ENCODE data around the gene JCAD.

Gene JCAD

DNA sequence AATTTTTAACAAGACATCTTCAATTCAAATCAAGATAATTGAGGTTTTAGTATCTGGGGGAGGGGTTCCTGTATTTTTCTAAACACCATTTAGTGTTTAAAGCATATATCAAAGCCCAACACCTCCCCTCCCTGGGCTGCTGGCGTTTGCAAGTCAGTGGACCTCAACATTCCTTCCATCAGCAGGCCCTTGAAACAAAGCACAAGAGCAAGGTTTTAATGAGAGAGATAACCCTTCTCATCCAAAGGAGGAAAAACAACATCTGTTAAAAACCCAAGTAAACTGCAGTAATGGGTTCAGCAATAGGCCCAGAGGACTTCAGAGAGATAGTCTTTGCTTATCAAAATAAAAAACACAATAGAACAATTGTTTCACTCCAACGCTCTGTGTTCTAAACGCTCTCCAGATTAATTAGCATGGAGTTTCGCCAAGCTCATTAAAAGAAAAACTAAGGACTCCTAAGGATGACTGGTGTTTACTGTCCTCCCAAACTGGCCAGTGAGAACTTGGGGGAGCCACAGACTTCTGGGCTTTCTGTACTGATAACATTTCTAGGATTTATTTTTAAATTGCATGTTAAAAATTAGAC lies 2.5 kb downstream of the JCAD start:
- H3K4me3 ChIP-seq (ENCODE audit: control insufficient read depth, low read depth, low read length), result no peak overlapping the region
- TF ChIP-seq, protein P1, sequence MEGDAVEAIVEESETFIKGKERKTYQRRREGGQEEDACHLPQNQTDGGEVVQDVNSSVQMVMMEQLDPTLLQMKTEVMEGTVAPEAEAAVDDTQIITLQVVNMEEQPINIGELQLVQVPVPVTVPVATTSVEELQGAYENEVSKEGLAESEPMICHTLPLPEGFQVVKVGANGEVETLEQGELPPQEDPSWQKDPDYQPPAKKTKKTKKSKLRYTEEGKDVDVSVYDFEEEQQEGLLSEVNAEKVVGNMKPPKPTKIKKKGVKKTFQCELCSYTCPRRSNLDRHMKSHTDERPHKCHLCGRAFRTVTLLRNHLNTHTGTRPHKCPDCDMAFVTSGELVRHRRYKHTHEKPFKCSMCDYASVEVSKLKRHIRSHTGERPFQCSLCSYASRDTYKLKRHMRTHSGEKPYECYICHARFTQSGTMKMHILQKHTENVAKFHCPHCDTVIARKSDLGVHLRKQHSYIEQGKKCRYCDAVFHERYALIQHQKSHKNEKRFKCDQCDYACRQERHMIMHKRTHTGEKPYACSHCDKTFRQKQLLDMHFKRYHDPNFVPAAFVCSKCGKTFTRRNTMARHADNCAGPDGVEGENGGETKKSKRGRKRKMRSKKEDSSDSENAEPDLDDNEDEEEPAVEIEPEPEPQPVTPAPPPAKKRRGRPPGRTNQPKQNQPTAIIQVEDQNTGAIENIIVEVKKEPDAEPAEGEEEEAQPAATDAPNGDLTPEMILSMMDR (conservative IDR thresholded peaks at IDR 0.05; ENCODE audit: control insufficient read depth, insufficient read depth, low read depth, low read length), result no peak
- no peak for DNase-seq (ENCODE audit: low read depth)

DNA sequence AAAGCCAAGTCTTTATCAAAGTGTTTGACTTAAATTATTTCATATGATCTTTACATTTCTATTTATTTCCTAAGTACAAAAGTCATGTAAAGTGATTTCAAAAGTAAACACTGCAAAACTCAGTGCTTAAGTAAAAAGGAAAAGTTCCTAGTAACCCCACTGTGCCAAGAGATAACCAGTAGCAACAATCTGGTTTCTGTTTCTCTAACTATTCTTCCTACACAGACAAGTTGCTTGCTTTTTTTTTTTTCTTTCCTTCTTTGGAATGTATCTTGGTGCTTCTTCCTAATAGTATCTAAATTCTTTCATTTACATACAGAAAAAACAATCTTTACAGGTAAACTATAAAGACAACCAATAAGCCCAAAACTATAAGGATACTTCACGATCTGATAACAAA lies 3.1 kb downstream of the JCAD start:
- TF ChIP-seq, protein P1 (conservative IDR thresholded peaks at IDR 0.05; ENCODE audit: control insufficient read depth, insufficient read depth, low read depth, low read length), result no peak
- no peak for DNase-seq (ENCODE audit: low read depth)
- no peak overlapping the region for H3K4me3 ChIP-seq (ENCODE audit: control insufficient read depth, low read depth, low read length)

DNA sequence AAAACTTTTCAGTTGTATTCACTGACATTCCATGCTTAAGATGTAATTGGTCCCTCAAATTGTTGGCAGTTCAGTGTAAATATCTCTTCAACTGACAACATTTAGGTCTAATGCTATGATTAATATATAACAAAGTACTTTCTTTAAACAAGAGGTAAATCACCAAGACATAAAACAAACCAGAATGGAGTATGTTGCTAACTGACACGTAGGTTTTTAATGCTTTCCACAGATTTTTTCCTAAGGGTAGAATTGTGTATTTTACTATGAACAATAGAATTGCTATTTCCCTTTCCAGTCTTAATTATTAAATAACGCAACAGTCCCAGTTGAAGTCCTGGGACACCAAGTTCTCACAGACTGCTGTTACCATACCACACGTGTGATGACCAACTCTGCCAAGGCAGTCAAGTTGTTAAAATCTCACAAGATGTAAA lies 4.1 kb downstream of the JCAD start:
- TF ChIP-seq, protein P1 (conservative IDR thresholded peaks at IDR 0.05; ENCODE audit: control insufficient read depth, insufficient read depth, low read depth, low read length), result no peak
- DNase-seq (ENCODE audit: low read depth), result peak; percentile 56
- no peak overlapping the region for H3K4me3 ChIP-seq (ENCODE audit: control insufficient read depth, low read depth, low read length)

DNA sequence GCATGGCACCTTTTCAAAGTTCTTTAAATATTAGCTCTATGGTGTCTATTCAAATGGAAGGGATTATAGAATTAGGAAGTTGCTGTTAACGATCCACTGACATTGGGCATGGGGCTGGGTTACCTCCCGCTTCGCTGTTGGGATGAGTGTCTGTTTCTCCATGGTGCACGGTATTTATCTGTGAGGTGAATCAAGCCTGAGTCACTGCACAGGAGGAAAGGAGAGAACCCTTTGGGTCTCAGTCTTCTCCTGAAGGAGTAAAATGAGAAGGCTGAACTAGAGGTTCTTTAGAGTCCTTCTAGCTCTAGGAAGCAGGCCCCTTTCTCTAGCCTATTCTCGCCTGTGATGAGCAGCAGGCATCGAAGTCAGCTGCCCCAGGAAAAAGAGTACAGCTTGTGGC lies 7.3 kb downstream of the JCAD start:
- TF ChIP-seq, protein P1 (conservative IDR thresholded peaks at IDR 0.05; ENCODE audit: control insufficient read depth, insufficient read depth, low read depth, low read length), result no peak
- no peak overlapping the region for H3K4me3 ChIP-seq (ENCODE audit: control insufficient read depth, low read depth, low read length)
- peak; percentile 38 for DNase-seq (ENCODE audit: low read depth)

DNA sequence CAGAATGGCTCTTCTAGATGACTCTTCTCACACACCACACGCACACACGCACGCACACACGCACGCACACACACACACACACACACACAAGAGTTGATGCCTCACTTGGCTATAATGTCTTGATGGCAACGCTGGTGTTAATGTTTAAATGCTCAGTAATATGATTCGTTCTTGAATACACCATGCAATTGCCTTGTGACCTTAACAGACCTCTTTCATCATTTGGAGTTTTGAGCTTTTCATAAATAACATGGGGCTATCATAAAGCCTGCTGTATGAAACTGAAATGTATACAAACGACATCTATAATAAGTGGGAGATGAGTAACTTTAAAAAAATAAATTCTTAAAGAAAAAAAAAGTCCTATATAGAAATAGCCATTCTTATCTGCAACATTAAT lies 8.2 kb downstream of the JCAD start:
- no peak for DNase-seq (ENCODE audit: low read depth)
- no peak overlapping the region for H3K4me3 ChIP-seq (ENCODE audit: control insufficient read depth, low read depth, low read length)
- TF ChIP-seq, protein P1 (conservative IDR thresholded peaks at IDR 0.05; ENCODE audit: control insufficient read depth, insufficient read depth, low read depth, low read length), result no peak

DNA sequence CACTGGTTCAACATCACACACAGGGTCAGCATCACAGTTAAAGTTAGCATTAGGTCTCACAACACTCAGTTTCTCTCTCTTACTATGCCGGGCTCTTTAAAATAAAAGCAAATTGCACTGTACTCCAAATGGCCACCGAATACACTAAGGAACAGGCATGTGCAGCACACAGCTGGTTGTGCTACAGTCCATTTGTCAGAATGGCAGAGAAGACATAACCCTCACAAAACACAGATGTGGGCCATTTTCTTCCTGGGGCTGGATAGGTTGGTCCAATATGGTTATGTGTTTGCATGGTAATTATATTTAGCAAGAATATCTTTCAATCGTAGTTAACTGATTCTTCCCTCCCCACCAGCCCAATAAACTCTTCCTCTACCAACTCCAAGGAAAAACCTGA lies 9.0 kb downstream of the JCAD start:
- DNase-seq (ENCODE audit: low read depth), result no peak
- TF ChIP-seq, protein P1 (conservative IDR thresholded peaks at IDR 0.05; ENCODE audit: control insufficient read depth, insufficient read depth, low read depth, low read length), result no peak
- H3K4me3 ChIP-seq (ENCODE audit: control insufficient read depth, low read depth, low read length), result no peak overlapping the region

Data from fibroblast of mammary gland (primary cell).